Ovary (tissue), 9 donors: Measurements from ENCODE around the gene GABRA4. TPM values are rescaled to one million over a fixed set of nuclear protein-coding genes. Genes with fewer than 3 reads are reported as not detected.

Experiments used
- DNase-seq, 5 donors: peaks; one replicate each; pipeline ENCODE4 v3.0.0-alpha.2; 2019 to 2020
- H3K27ac ChIP-seq, 2 donors: fragments of 200-600 bp; one replicate each; pipeline versions ENCODE4 v1.5.1 to v1.8.0; 2019 to 2022
- H3K27me3 ChIP-seq: fragments of 200-600 bp; one replicate; pipeline ENCODE4 v1.8.0; 2022
- H3K36me3 ChIP-seq: fragments of 200-600 bp; sonication (generic); one replicate; pipeline ENCODE4 v1.5.1; 2019
- H3K4me1 ChIP-seq: one replicate; pipeline ENCODE4 v1.8.1; 2013; ENCODE audit warnings: mild to moderate bottlenecking, moderate library complexity; ENCODE audit not compliant: insufficient read depth
- H3K4me3 ChIP-seq: fragments of 200-600 bp; sonication (generic); one replicate; pipeline ENCODE4 v1.5.1; 2017
- H3K9me3 ChIP-seq, 2 donors: fragments of 200-600 bp in 1 of 2; sonication (generic) in 1 of 2; one replicate each; pipeline versions ENCODE4 v1.5.1 to v1.8.1; 2013 to 2019; ENCODE audit warnings: mild to moderate bottlenecking in 1 of 2, moderate library complexity in 1 of 2
- EP300 ChIP-seq: sonication (generic); formaldehyde crosslinking; IDR thresholded peaks from one replicate; pipeline ENCODE4 v1.6.1; 2017; ENCODE audit warnings: antibody characterized with exemption
- POLR2A ChIP-seq: fragments of 450-650 bp; IDR thresholded peaks from one replicate; pipeline ENCODE4 v1.6.1; 2017; ENCODE audit warnings: antibody characterized with exemption, mild to moderate bottlenecking, moderate library complexity
- whole genome bisulfite sequencing, 3 donors: extraction: QIAGEN DNeasy Blood & Tissue Kit in 1 of 3; methylation state at CpG; one replicate each; pipeline versions ENCODE4 v1.1.5 to v1.1.7; 2013 to 2017; 5-methylcytosine and 5-hydroxymethylcytosine counted together
- intact Hi-C, 4 donors: fragments of 100-400 bp; cut with DNase I; formaldehyde crosslinking; loops; one replicate each; pipeline versions ENCODE4 v1.11.0 to v1.15.1; 2022 to 2023
- polyA plus RNA-seq, 2 donors: library from polyadenylated mRNA; stranded (reverse); fragments of 200-250 nt in 1 of 2; fragments of 350-450 nt in 1 of 2; fragmentation: Illumina TruSeq in 1 of 2; extraction: RNeasy Lipid Tissue Mini Kit (QIAGEN cat#74804) in 1 of 2; gene quantifications; one replicate each; pipeline ENCODE4 v1.2.3, GENCODE V29; 2013 to 2014
- total RNA-seq, 7 donors: library from RNA; depleted of rRNA in 2 of 7; stranded (reverse); fragments of >200 nt in 2 of 7; fragmentation: NEBNext Ultra II Directional in 3 of 7; extraction: Animal tissue kit (Norgen Biotek cat#: 25700) in 3 of 7; gene quantifications; one replicate each; pipeline versions ENCODE4 v1.1.0 to v1.2.4, GENCODE V29; 2016 to 2023
- TF ChIP-seq, protein P1 (sequence below), 3 donors: fragments of 450-650 bp in 2 of 3; fragments of 200-600 bp in 1 of 3; IDR thresholded peaks; one replicate each; pipeline versions ENCODE4 v1.5.1 to v1.8.0; 2016 to 2022; ENCODE audit warnings: antibody characterized with exemption in 3 of 3, mild to moderate bottlenecking in 1 of 3
- donor health status: DM: no; HTN: no; CAD: no; lungs with moderate emphysema.
- donor health status: DM: no; HTN: no; CAD: no.
- donor health status: Bipolar disorder and iron deficiency.
- donor health status: DM: yes; HTN: yes; CAD: no.
- donor health status: DM: no; HTN: no; CAD: no.
- donor health status: DM: yes; HTN: yes; CAD: no.

Gene GABRA4
- total and polyA plus RNA-seq, 9 donors, result under 0.01 TPM; not detected in 8

DNA sequence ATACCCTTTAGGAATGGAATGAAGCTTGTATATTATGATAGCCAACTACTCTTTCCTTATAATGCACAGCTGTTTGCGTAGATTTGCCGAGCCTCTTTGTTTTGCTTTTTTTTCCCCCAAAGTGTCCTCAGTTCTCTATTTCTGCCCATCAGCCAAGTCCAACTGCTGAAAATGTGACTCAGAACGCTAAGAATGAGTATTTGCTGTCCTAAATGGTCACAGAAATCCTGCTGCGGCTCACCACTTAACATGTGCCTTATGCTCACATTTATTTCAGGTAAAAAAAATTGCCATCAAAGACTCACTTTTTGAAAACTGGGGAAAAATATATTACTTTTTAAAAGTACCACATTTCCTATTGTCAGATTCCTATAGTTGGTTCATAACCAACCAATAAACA lies 36.9 kb downstream of the GABRA4 start:
- Histone ChIP-seq H3K36me3 (no peaks in the 10 kb centered on the region), H3K9me3 (no peaks in the 10 kb centered on the region), H3K4me1 (no peaks in the 10 kb centered on the region), H3K4me3 (no peak overlapping the region), H3K27ac (no peak overlapping the region), H3K27me3 (no peaks in the 10 kb centered on the region)
- no peak for DNase-seq
- TF ChIP-seq POLR2A, result no peak
- TF ChIP-seq EP300, result no peak
- TF ChIP-seq, protein P1, sequence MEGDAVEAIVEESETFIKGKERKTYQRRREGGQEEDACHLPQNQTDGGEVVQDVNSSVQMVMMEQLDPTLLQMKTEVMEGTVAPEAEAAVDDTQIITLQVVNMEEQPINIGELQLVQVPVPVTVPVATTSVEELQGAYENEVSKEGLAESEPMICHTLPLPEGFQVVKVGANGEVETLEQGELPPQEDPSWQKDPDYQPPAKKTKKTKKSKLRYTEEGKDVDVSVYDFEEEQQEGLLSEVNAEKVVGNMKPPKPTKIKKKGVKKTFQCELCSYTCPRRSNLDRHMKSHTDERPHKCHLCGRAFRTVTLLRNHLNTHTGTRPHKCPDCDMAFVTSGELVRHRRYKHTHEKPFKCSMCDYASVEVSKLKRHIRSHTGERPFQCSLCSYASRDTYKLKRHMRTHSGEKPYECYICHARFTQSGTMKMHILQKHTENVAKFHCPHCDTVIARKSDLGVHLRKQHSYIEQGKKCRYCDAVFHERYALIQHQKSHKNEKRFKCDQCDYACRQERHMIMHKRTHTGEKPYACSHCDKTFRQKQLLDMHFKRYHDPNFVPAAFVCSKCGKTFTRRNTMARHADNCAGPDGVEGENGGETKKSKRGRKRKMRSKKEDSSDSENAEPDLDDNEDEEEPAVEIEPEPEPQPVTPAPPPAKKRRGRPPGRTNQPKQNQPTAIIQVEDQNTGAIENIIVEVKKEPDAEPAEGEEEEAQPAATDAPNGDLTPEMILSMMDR (IDR thresholded peaks at IDR 0.05), result no peak
- 43 to 61% (median 45%) methylated on average over 4 of the region's 4 CpGs for WGBS, 3 donors
- intact Hi-C loops, result no loop called here

DNA sequence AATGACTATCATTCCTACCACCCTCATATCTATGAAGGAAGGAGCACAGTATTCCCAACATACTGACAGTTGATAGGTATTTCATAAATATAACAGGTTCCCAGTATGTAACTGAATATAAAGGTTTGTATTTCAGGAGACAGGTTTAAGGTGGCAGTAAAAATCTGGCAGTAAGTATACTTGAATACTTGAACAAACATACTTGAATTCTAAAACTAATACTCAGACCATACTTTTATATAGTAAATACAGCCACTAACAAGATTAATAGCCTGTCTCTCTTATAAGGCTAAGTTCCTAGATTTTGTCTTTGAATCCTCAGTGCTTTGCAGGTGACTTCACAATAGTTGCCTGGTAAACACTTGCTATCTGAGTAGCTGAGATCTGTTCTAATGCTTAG lies 37.8 kb downstream of the GABRA4 start:
- no peaks in the 10 kb centered on the region for H3K4me1 ChIP-seq
- no peak overlapping the region for H3K4me3 ChIP-seq
- no peaks in the 10 kb centered on the region for H3K9me3 ChIP-seq
- DNase-seq, result no peak
- no peak overlapping the region for H3K27ac ChIP-seq
- no peaks in the 10 kb centered on the region for H3K27me3 ChIP-seq
- no peaks in the 10 kb centered on the region for H3K36me3 ChIP-seq
- TF ChIP-seq, protein P1 (IDR thresholded peaks at IDR 0.05), result no peak
- TF ChIP-seq EP300 (no peak), POLR2A (no peak)
- intact Hi-C loops, result no loop called here

DNA sequence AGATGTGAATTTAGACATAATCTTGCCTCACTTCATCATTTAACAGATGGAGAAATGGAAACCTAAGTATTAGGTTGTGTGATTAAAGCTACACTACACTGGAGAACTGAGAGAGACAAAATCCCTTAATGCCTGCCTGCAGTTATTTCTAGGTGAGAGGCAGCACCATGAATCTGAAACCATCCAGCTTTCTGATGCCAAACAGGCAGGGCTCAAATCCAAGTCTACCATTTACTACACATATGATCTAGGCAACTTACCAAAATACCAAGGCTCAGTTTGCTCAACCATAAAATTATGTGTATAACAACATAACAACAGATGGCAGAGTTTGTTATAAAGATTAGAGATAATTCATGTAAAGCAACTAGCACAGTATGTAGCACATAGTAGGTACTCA lies 38.7 kb downstream of the GABRA4 start:
- Histone ChIP-seq H3K9me3 (no peaks in the 10 kb centered on the region), H3K27me3 (no peaks in the 10 kb centered on the region), H3K36me3 (no peaks in the 10 kb centered on the region), H3K27ac (no peak overlapping the region), H3K4me3 (no peak overlapping the region), H3K4me1 (no peaks in the 10 kb centered on the region)
- DNase-seq, result no peak
- intact Hi-C loops, result no loop called here
- TF ChIP-seq EP300 (no peak), POLR2A (no peak)
- TF ChIP-seq, protein P1 (IDR thresholded peaks at IDR 0.05), result no peak

DNA sequence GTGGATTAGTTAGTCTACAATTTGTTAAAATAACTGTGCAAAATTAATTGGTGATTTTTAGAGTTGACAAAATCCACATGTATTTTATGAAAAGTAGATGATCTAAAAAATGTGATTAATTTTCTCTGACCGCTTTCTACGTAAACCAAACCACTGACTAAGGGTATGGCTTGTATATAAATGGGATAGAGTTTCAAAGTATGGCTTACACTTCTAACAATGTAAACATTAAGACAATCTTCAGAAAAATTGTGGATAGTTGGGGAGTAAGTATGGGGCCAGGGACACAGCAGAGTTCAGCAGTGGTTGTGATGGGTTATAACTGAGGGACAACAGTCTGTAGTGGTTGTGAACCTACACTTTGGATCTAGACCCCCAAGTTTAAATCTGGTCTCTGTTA lies 39.8 kb downstream of the GABRA4 start:
- WGBS, 3 donors, result 81 to 91% (median 82%) methylated on average over 2 of the region's 2 CpGs
- H3K36me3 ChIP-seq, result no peaks in the 10 kb centered on the region
- H3K27me3 ChIP-seq, result no peaks in the 10 kb centered on the region
- no peaks in the 10 kb centered on the region for H3K4me1 ChIP-seq
- TF ChIP-seq POLR2A, result no peak
- TF ChIP-seq, protein P1 (IDR thresholded peaks at IDR 0.05), result no peak
- no peak for TF ChIP-seq EP300
- H3K9me3 ChIP-seq, result no peaks in the 10 kb centered on the region
- DNase-seq, result no peak
- no peak overlapping the region for H3K27ac ChIP-seq
- intact Hi-C loops, result no loop called here
- no peak overlapping the region for H3K4me3 ChIP-seq

DNA sequence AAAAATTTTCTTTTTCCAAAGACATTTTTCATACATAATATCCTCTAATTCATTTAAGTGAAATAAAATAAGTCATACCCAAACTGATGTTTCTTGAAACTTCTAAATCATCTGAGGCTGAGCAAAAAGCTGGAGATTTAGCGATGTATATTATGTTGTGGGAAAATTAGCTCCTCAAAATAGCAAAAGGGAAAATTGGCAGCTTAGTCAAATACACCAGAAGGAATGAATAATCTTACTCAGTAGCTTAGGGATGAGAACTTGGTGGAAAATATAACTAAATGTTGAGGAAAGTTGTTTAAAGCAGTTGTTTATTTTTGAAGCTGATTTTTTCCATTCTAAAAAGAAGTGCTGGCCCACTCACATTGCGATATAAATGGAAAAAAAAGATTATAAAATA lies 40.9 kb downstream of the GABRA4 start:
- no peak overlapping the region for H3K27ac ChIP-seq
- no peaks in the 10 kb centered on the region for H3K9me3 ChIP-seq
- WGBS, 3 donors, result 56 to 71% (median 58%) methylated on average over 2 of the region's 2 CpGs
- DNase-seq, result no peak
- TF ChIP-seq EP300 (no peak), POLR2A (no peak)
- TF ChIP-seq, protein P1 (IDR thresholded peaks at IDR 0.05), result no peak
- H3K36me3 ChIP-seq, result no peaks in the 10 kb centered on the region
- intact Hi-C loops, result no loop called here
- no peak overlapping the region for H3K4me3 ChIP-seq
- no peaks in the 10 kb centered on the region for H3K4me1 ChIP-seq
- no peaks in the 10 kb centered on the region for H3K27me3 ChIP-seq
